Suprapubic skin (tissue), 4 donors: Measurements from ENCODE around the gene SLC34A3. TPM values are rescaled to one million over a fixed set of nuclear protein-coding genes. Genes with fewer than 3 reads are reported as not detected.

Experiments
- DNase-seq, 2 donors: peaks; one replicate each; pipeline ENCODE4 v3.0.0-alpha.2; 2019; ENCODE audit warnings: low spot score in 2 of 2
- H3K27ac ChIP-seq: fragments of 200-600 bp; sonication (generic); one replicate; pipeline ENCODE4 v1.5.1; 2019
- H3K27me3 ChIP-seq: fragments of 200-600 bp; sonication (generic); one replicate; pipeline ENCODE4 v1.5.1; 2019
- H3K36me3 ChIP-seq: fragments of 200-600 bp; sonication (generic); one replicate; pipeline ENCODE4 v1.5.1; 2019
- H3K4me1 ChIP-seq: fragments of 200-600 bp; sonication (generic); one replicate; pipeline ENCODE4 v1.5.1; 2019
- H3K4me3 ChIP-seq: fragments of 200-600 bp; sonication (generic); one replicate; pipeline ENCODE4 v1.5.1; 2019; ENCODE audit warnings: mild to moderate bottlenecking
- H3K9me3 ChIP-seq: fragments of 200-600 bp; sonication (generic); one replicate; pipeline ENCODE4 v1.5.1; 2019
- CTCF ChIP-seq, 2 donors: fragments of 200-600 bp in 1 of 2; fragments of 450-650 bp in 1 of 2; sonication (generic) in 1 of 2; IDR thresholded peaks; one replicate each; pipeline ENCODE4 v1.5.1; 2016 to 2019; ENCODE audit warnings: antibody characterized with exemption in 2 of 2, mild to moderate bottlenecking in 1 of 2, moderate library complexity in 1 of 2
- EP300 ChIP-seq: sonication (generic); formaldehyde crosslinking; IDR thresholded peaks from one replicate; pipeline ENCODE4 v1.6.1; 2017; ENCODE audit warnings: antibody characterized with exemption
- POLR2A ChIP-seq, 2 donors: fragments of 450-650 bp; IDR thresholded peaks; one replicate each; pipeline ENCODE4 v1.6.1; 2017; ENCODE audit warnings: antibody characterized with exemption in 2 of 2, mild to moderate bottlenecking in 2 of 2, moderate library complexity in 2 of 2
- POLR2AphosphoS5 ChIP-seq, 3 donors: sonication (generic); formaldehyde crosslinking; IDR thresholded peaks; one replicate each; pipeline ENCODE4 v1.6.1; 2017; ENCODE audit warnings: antibody characterized with exemption in 3 of 3
- WGBS: methylation state at CpG from one replicate; pipeline ENCODE4 v1.1.5; 2018; 5-methylcytosine and 5-hydroxymethylcytosine counted together
- total RNA-seq, 4 donors: library from RNA; depleted of rRNA; stranded (reverse); fragments of >200 nt; gene quantifications; one replicate each; pipeline ENCODE4 v1.1.0, GENCODE V29; 2016

Gene SLC34A3
- total RNA-seq, 4 donors from 2014 or later: 0.34 TPM; not detected in 3

- 81% methylated on average over 11 of the region's 25 CpGs for WGBS
- H3K4me1 ChIP-seq: peaks cover 40% of the 10 kb centered on the region
- no peaks in the 10 kb centered on the region for H3K27me3 ChIP-seq
- no peak overlapping the region for H3K4me3 ChIP-seq
- no peak for DNase-seq
- H3K36me3 ChIP-seq: peaks cover 15% of the 10 kb centered on the region
- H3K9me3 ChIP-seq: no peaks in the 10 kb centered on the region
- H3K27ac ChIP-seq: no peak overlapping the region
- no peak for TF ChIP-seq CTCF (IDR thresholded peaks at IDR 0.05)
- TF ChIP-seq POLR2A (IDR thresholded peaks at IDR 0.05): no peak
- TF ChIP-seq POLR2AphosphoS5 (IDR thresholded peaks at IDR 0.05): no peak
- no peak for TF ChIP-seq EP300
Measured at GRCh38 chr9:137245450-137246421, 15.0 kb downstream of the SLC34A3 start.

DNA sequence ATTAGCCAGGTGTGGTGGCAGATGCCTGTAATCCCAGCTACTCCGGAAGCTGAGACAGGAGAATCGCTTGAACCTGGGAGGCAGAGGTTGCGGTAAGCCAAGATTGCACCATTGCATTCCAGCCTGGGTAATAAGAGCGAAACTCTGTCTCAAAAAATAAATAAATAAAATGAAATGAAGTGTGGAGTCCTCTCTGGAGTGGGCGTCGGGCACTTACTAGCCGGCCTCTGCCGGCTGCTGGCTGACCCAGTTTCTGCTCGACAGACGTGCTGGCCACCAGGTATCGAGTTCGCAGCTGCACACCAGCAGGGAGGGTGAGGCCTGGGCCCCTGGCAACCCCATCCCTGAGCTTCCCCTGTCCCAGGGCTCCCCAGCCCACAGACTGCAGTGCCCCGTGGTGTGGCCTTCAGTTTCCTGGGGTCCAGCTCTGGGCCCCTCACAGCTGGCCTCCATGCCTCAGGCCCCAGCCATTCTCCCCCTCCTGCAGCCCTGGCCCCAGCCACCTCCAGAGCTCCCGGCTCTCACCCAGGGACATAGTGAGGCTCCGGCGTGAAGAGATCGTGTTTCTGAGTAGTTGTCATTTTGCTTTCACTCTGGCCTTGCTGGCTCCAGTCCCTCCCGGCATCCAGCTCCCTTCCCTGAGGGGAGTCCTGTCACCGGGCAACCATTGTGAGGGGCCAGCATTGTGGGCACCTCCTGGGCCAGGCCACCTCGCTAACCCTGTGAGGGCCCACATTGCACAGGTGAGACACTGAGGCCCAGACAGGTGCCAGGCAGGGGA is 16.6 kb downstream of the SLC34A3 start:
- TF ChIP-seq POLR2AphosphoS5 (IDR thresholded peaks at IDR 0.05) (no peak), EP300 (no peak), POLR2A (IDR thresholded peaks at IDR 0.05) (no peak), CTCF (IDR thresholded peaks at IDR 0.05) (no peak)
- Histone ChIP-seq H3K27me3 (no peaks in the 10 kb centered on the region), H3K27ac (no peak overlapping the region), H3K36me3 (peaks cover 10% of the 10 kb centered on the region), H3K9me3 (no peaks in the 10 kb centered on the region), H3K4me1 (peaks cover 34% of the 10 kb centered on the region), H3K4me3 (no peak overlapping the region)
- WGBS: 88% methylated on average over 17 of the region's 20 CpGs
- DNase-seq: no peak

GRCh38 chr9:137247916-137248175 is 17.1 kb downstream of the SLC34A3 start:
- no peaks in the 10 kb centered on the region for H3K9me3 ChIP-seq
- peaks cover 5% of the 10 kb centered on the region for H3K36me3 ChIP-seq
- no peaks in the 10 kb centered on the region for H3K27me3 ChIP-seq
- peaks cover 29% of the 10 kb centered on the region for H3K4me1 ChIP-seq
- no peak overlapping the region for H3K27ac ChIP-seq
- TF ChIP-seq POLR2A (IDR thresholded peaks at IDR 0.05) (no peak), POLR2AphosphoS5 (IDR thresholded peaks at IDR 0.05) (no peak), EP300 (no peak), CTCF (IDR thresholded peaks at IDR 0.05) (no peak)
- 100% methylated on average over 1 of the region's 6 CpGs for WGBS
- H3K4me3 ChIP-seq: no peak overlapping the region
- DNase-seq: no peak

DNA sequence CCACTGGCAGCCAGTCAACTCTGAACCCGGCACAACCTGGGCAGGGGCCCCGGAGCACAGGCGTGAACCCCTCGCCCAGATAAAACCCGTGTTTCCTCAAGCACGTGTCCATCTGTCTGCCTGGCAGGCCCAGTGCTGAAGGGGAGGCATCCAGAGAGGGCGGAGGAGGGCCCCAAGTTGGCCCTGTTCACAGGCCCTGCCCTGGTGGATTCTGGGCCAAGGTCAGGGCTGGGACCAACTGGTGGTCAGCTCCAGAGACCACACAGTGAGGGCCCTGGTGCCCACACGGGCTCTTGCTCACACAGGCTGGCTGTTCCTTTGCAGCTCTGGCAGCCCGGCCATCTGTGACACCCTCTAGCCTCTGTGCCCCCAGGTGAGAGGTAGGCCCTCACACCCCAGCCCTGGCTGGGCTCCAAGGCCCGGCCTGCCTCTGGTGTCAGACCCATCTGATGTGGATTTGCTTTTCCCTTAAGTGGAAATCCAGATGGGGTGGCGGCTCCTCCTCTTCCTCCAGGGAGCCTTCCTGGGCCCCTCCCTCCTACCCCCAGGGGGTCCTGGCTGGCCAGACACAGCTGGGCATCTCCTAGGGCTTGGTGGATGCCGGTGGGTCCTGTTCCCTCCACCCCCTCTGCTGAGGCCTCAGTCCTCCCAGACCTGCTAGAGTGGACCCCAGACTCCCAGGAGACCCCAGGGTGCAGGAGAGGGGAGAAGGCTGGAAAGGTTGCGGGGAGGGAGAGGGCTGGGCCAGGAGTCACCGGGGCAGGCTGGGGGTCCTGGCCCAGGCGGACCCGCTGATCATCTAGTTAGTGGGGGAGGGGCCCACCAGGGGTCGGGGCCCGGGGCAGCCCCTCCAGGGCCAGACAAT is 19.9 kb downstream of the SLC34A3 start:
- WGBS: 61% methylated on average over 5 of the region's 18 CpGs
- peaks cover 15% of the 10 kb centered on the region for H3K4me1 ChIP-seq
- no peak for TF ChIP-seq EP300
- H3K27me3 ChIP-seq: no peaks in the 10 kb centered on the region
- no peaks in the 10 kb centered on the region for H3K9me3 ChIP-seq
- DNase-seq: no peak
- no peaks in the 10 kb centered on the region for H3K36me3 ChIP-seq
- no peak overlapping the region for H3K27ac ChIP-seq
- no peak overlapping the region for H3K4me3 ChIP-seq

DNA sequence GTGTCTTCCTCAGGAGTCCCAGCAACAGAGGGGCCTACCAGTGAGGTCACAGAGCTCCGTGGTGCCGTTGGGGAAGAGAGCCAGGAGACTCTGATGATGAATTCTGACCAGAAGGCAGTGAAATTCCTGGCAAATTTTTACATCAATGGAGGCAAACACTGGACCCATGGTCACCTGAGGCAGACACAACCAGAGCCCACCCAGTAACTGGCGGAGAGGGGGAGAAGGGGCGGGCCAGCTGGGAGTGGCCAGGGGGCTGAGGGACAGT is 20.4 kb downstream of the SLC34A3 start, which contains the start of gene STPG3:
STPG3 (plus strand) TSS at position 93 of the 268 bp plus-strand sequence; CDS start at position 94, 1 bp downstream.
- Histone ChIP-seq H3K27me3 (no peaks in the 10 kb centered on the region), H3K36me3 (no peaks in the 10 kb centered on the region), H3K27ac (no peak within 1 kb of the TSS), H3K4me1 (peaks cover 18% of the 10 kb centered on the region), H3K4me3 (no peak within 1 kb of the TSS), H3K9me3 (no peaks in the 10 kb centered on the region)
- DNase-seq: no peak
- WGBS: 62% methylated on average over 4 of the region's 4 CpGs
- no peak for TF ChIP-seq EP300
- no peak for TF ChIP-seq POLR2AphosphoS5 (IDR thresholded peaks at IDR 0.05)
- no peak for TF ChIP-seq POLR2A (IDR thresholded peaks at IDR 0.05)
- no peak for TF ChIP-seq CTCF (IDR thresholded peaks at IDR 0.05)
